Epidermal melanocyte (primary cell): Measurements from ENCODE around the gene MRPL36.
"Not testable (repeated sequence)": the region's sequence is repeated elsewhere in the genome, so short reads cannot be mapped to it uniquely, and the experiment has no call there.

Source experiments
- DNase-seq: peaks from one replicate; pipeline ENCODE4 v3.0.0; 2011; ENCODE audit warnings: low spot score; ENCODE audit not compliant: insufficient read length

Gene MRPL36

GRCh38 chr5:1799602-1800471 lies at the start of gene MRPL36:
MRPL36 (minus strand) TSS chr5:1799837; CDS start chr5:1798935, 902 bp downstream.
- peak; percentile 95 for DNase-seq

- no peak for DNase-seq
Observed at GRCh38 chr5:1847611-1848010, 48.0 kb upstream of the MRPL36 start.

- no peak for DNase-seq
Observed at GRCh38 chr5:1847056-1847455, 47.4 kb upstream of the MRPL36 start.

- no peak for DNase-seq
Observed at GRCh38 chr5:1846583-1846982, 46.9 kb upstream of the MRPL36 start.

- DNase-seq, result no peak
Observed at GRCh38 chr5:1845696-1846095, 46.1 kb upstream of the MRPL36 start.

- no peak for DNase-seq
Observed at GRCh38 chr5:1844708-1845436, 45.2 kb upstream of the MRPL36 start.

GRCh38 chr5:1843761-1844160 lies 44.1 kb upstream of the MRPL36 start:
- not testable (repeated sequence) for DNase-seq

GRCh38 chr5:1842004-1842819 lies 42.6 kb upstream of the MRPL36 start:
- no peak for DNase-seq

- no peak for DNase-seq
Observed at GRCh38 chr5:1840741-1841521, 41.3 kb upstream of the MRPL36 start.

GRCh38 chr5:1840071-1840547 lies 40.5 kb upstream of the MRPL36 start:
- no peak for DNase-seq

GRCh38 chr5:1838013-1838412 lies 38.4 kb upstream of the MRPL36 start:
- no peak for DNase-seq

- no peak for DNase-seq
Observed at GRCh38 chr5:1836891-1837880, 37.5 kb upstream of the MRPL36 start.

GRCh38 chr5:1836176-1836890 lies 36.7 kb upstream of the MRPL36 start:
- DNase-seq, result no peak

GRCh38 chr5:1835431-1835830 lies 35.8 kb upstream of the MRPL36 start:
- DNase-seq, result no peak

GRCh38 chr5:1834721-1835429 lies 35.2 kb upstream of the MRPL36 start:
- DNase-seq, result no peak

GRCh38 chr5:1834022-1834551 lies 34.5 kb upstream of the MRPL36 start:
- DNase-seq, result no peak

- no peak for DNase-seq
Observed at GRCh38 chr5:1833264-1834021, 33.8 kb upstream of the MRPL36 start.
